Neutrophil (primary cell): ENCODE measurements around the gene DHX34.

Experiments
- H3K27ac ChIP-seq: fragments of 200-600 bp; sonication (generic); 2 replicates; pipeline ENCODE4 v1.5.1; 2016; ENCODE audit warnings: mild to moderate bottlenecking, moderate library complexity
- H3K27me3 ChIP-seq: fragments of 200-600 bp; sonication (generic); 2 replicates; pipeline ENCODE4 v1.6.0; 2016; ENCODE audit warnings: mild to moderate bottlenecking
- H3K36me3 ChIP-seq: fragments of 200-600 bp; sonication (generic); 2 replicates; pipeline ENCODE4 v1.5.1; 2017
- H3K4me1 ChIP-seq, 2 experiments: fragments of 200-600 bp in 1 of 2; sonication (generic) in 1 of 2; 1 replicate in 1 of 2; 2 replicates in 1 of 2; pipeline versions ENCODE4 v1.5.1 to v1.6.1; 2013 to 2016; ENCODE audit warnings: low read depth in 1 of 2, low read length in 1 of 2, mild to moderate bottlenecking in 1 of 2, moderate library complexity in 1 of 2; ENCODE audit not compliant: control insufficient read depth in 1 of 2, insufficient read depth in 1 of 2
- H3K4me3 ChIP-seq, 2 experiments: fragments of 200-600 bp in 1 of 2; sonication (generic) in 1 of 2; 1 replicate in 1 of 2; 2 replicates in 1 of 2; pipeline ENCODE4 v1.5.1; 2013 to 2016; ENCODE audit warnings: low read depth in 1 of 2, low read length in 1 of 2, mild to moderate bottlenecking in 1 of 2, moderate library complexity in 1 of 2
- H3K9me3 ChIP-seq: fragments of 200-600 bp; sonication (generic); 2 replicates; pipeline ENCODE4 v1.5.1; 2016
- CTCF ChIP-seq: fragments of 200-600 bp; sonication (generic); IDR thresholded peaks from 2 replicates; pipeline ENCODE4 v1.5.1; 2016; ENCODE audit warnings: antibody characterized with exemption

Gene DHX34

DNA sequence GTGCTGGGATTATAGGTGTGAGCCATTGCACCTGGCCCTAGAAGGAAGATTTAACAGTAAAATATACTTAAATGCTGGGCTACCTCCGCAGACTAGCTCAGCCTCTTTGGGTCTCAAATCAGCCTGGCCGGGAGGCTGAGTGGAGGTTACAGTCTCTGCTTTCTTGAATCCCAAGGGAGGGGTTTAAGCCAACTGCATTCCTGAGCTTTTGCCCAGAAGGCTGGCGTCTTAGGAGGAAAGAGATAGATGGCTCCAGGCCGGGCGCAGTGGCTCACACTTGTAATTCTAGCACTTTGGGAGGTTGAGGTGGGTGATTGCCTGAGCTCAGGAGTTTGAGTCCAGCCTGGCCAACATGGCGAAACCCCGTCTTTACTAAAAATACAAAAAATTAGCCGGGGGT is 40.1 kb upstream of the DHX34 start:
- Histone ChIP-seq H3K27ac (peak overlapping the region; percentile 100), H3K4me1 (peaks cover 66 to 74% of the 10 kb centered on the region in 2 experiments), H3K9me3 (no peaks in the 10 kb centered on the region), H3K36me3 (peaks cover 31% of the 10 kb centered on the region), H3K27me3 (no peaks in the 10 kb centered on the region), H3K4me3 (peak overlapping the region; percentile 84 to 96)
- no peak for TF ChIP-seq CTCF

DNA sequence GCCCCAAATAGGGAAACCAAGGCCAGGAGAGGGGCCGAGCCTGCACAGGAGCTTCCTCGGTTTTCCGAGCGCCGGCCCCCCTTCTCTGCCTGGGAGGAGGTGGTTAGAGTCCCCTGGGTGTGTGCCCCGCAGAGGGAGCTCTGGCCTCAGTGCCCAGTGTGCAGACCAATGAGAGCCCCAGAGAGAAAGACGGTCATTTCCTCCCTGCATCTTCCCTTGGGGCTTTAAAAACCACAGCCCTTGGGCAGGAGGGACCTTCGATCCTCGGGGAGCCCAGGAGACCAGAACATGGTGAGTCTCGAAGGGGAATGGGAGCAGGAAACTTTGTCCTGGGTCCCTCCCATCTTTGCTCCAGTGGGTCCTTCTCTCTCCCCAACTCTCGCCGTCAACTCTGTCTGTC is 39.5 kb upstream of the DHX34 start, which contains the start of gene C5AR1:
C5AR1 (plus strand) TSS at position 254 of the 400 bp plus-strand sequence; CDS start at position 289, 35 bp downstream.
- Histone ChIP-seq H3K4me1 (peaks cover 72 to 78% of the 10 kb centered on the region in 2 experiments), H3K4me3 (peak within 1 kb of the TSS; percentile 84 to 96), H3K27me3 (no peaks in the 10 kb centered on the region), H3K36me3 (peaks cover 37% of the 10 kb centered on the region), H3K9me3 (no peaks in the 10 kb centered on the region), H3K27ac (peak within 1 kb of the TSS; percentile 100)
- peak; percentile 67 for TF ChIP-seq CTCF

GRCh38 chr19:47310323-47310722 is 38.8 kb upstream of the DHX34 start:
- Histone ChIP-seq H3K27ac (peak overlapping the region; percentile 100), H3K27me3 (no peaks in the 10 kb centered on the region), H3K9me3 (no peaks in the 10 kb centered on the region), H3K4me1 (peaks cover 74 to 78% of the 10 kb centered on the region in 2 experiments), H3K4me3 (peak overlapping the region; percentile 84 to 96), H3K36me3 (peaks cover 44% of the 10 kb centered on the region)
- TF ChIP-seq CTCF: no peak

DNA sequence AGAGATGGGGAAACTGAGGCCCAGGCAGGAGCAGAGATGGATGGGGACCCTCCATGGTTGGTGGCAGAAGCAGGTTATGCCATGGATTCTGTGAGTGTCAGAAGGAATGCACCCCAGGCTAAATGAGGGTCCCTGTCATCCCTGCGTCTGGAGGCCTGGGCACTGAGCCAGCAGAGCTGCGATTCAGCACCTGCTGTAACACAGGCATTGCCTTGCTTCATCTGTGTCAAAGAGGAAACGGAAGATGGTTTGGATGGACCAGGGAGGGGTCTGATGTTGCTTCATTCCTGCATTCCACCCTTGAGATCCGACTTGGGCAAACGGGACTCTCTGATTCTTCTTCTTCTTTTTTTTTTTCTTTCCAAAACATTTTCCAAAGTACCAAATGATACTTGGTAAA is 38.3 kb upstream of the DHX34 start:
- H3K9me3 ChIP-seq: no peaks in the 10 kb centered on the region
- H3K36me3 ChIP-seq: peaks cover 49% of the 10 kb centered on the region
- H3K27me3 ChIP-seq: no peaks in the 10 kb centered on the region
- H3K4me3 ChIP-seq: peak overlapping the region; percentile 84 to 96
- H3K27ac ChIP-seq: peak overlapping the region; percentile 100
- peaks cover 76 to 79% of the 10 kb centered on the region in 2 experiments for H3K4me1 ChIP-seq
- TF ChIP-seq CTCF: peak; percentile 27

DNA sequence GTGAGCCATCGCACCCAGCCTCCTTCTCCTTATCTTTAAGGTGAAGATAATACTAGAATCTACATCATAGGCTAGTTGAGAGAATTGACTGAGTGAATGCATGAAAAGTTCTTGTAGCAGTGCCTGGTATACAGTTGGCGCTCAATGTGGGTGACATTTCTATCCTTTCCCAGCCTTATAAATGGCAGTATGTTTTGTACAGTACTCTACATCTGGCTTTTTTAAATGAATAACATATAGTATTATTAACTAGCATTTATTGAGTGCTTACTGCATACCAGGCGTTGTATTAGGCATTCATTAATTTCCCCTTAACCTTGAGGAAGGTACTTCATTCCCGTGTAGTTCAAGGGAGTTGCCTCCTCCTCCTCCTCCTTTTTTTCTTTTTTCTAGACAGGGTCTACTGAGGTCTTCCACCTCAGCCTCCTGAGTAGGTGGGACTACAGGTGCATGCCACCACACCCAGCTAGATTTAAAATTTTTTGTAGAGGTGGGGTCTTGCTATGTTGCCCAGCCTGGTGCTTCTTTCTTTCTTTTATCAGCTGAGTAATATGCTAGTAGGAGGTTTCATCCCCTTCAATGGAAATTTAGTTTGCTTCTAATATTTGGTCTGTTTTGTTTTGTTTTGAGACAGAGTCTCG is 36.6 kb upstream of the DHX34 start:
- Histone ChIP-seq H3K4me3 (peak overlapping the region; percentile 84 to 96), H3K36me3 (peaks cover 65% of the 10 kb centered on the region), H3K9me3 (no peaks in the 10 kb centered on the region), H3K27ac (peak overlapping the region; percentile 100), H3K27me3 (no peaks in the 10 kb centered on the region), H3K4me1 (peaks cover 78 to 86% of the 10 kb centered on the region in 2 experiments)
- TF ChIP-seq CTCF: no peak
